ENCODE results near the gene CRYBG3.

- TF ChIP-seq CTCF (optimal IDR thresholded peaks at IDR 0.05 in 1 of 3, IDR thresholded peaks at IDR 0.05 in 1 of 3, conservative IDR thresholded peaks at IDR 0.05 in 1 of 3; ENCODE audit: extremely low read depth in 1 of 3, insufficient read depth in 2 of 3, low read length in 3 of 3): no peak
- no peak for TF ChIP-seq EZH2 (IDR thresholded peaks at IDR 0.05; ENCODE audit: low read length)
Measured at GRCh38 chr3:97942801-97943546, 121.2 kb downstream of the CRYBG3 start.
